NCI-H146 (cell line): Measurements from ENCODE around the gene FILIP1L.

Experiments
- DNase-seq: peaks from one replicate; lab custom pipeline; 2025; lab: John Stamatoyannopoulos, UW

Gene FILIP1L

GRCh38 chr3:99867594-99868310 is 246.5 kb downstream of the FILIP1L start:
- DNase-seq, result no peak

GRCh38 chr3:99866261-99866761 is 248.0 kb downstream of the FILIP1L start:
- peak; percentile 8 for DNase-seq

- no peak for DNase-seq
Observed at GRCh38 chr3:99865321-99865720, 249.0 kb downstream of the FILIP1L start.

- DNase-seq, result no peak
Observed at GRCh38 chr3:99864289-99864688, 250.0 kb downstream of the FILIP1L start.

GRCh38 chr3:99863588-99863987 is 250.7 kb downstream of the FILIP1L start:
- DNase-seq, result no peak

- no peak for DNase-seq
Observed at GRCh38 chr3:99863002-99863401, 251.3 kb downstream of the FILIP1L start.

GRCh38 chr3:99862208-99862607 is 252.1 kb downstream of the FILIP1L start:
- DNase-seq, result no peak

- no peak for DNase-seq
Observed at GRCh38 chr3:99861216-99861615, 253.1 kb downstream of the FILIP1L start.

GRCh38 chr3:99859825-99860224 is 254.5 kb downstream of the FILIP1L start:
- DNase-seq, result no peak

GRCh38 chr3:99858469-99858868 is 255.8 kb downstream of the FILIP1L start:
- no peak for DNase-seq

- DNase-seq, result no peak
Observed at GRCh38 chr3:99857278-99857677, 257.0 kb downstream of the FILIP1L start.

- no peak for DNase-seq
Observed at GRCh38 chr3:99856437-99857220, 257.7 kb downstream of the FILIP1L start.

GRCh38 chr3:99855900-99856299 is 258.4 kb downstream of the FILIP1L start:
- DNase-seq, result no peak

GRCh38 chr3:99854756-99855298 is 259.5 kb downstream of the FILIP1L start:
- DNase-seq, result peak; percentile 81

GRCh38 chr3:99852851-99853250 is 261.4 kb downstream of the FILIP1L start:
- no peak for DNase-seq

GRCh38 chr3:99851955-99852354 is 262.3 kb downstream of the FILIP1L start:
- no peak for DNase-seq

GRCh38 chr3:99850608-99851007 is 263.7 kb downstream of the FILIP1L start:
- DNase-seq, result no peak

- DNase-seq, result no peak
Observed at GRCh38 chr3:99848433-99848832, 265.9 kb downstream of the FILIP1L start.

GRCh38 chr3:99846477-99847160 is 267.7 kb downstream of the FILIP1L start:
- DNase-seq, result peak; percentile 48

- no peak for DNase-seq
Observed at GRCh38 chr3:99845999-99846398, 268.3 kb downstream of the FILIP1L start.

GRCh38 chr3:99845331-99845730 is 269.0 kb downstream of the FILIP1L start:
- DNase-seq, result no peak

- no peak for DNase-seq
Observed at GRCh38 chr3:99843590-99844258, 270.6 kb downstream of the FILIP1L start.
